Measurements from ENCODE around the gene NAT8. TPM values are rescaled to one million over a fixed set of nuclear protein-coding genes. Genes with fewer than 3 reads are reported as not detected.
"Not testable (repeated sequence)": the region's sequence is repeated elsewhere in the genome, so short reads cannot be mapped to it uniquely, and the experiment has no call there.

The NAT8 gene
- total and polyA plus RNA-seq, 2 of the 8 experiments (the other 6 are each of a cell fraction or from before 2014, with no cell fraction given): not detected

DNA sequence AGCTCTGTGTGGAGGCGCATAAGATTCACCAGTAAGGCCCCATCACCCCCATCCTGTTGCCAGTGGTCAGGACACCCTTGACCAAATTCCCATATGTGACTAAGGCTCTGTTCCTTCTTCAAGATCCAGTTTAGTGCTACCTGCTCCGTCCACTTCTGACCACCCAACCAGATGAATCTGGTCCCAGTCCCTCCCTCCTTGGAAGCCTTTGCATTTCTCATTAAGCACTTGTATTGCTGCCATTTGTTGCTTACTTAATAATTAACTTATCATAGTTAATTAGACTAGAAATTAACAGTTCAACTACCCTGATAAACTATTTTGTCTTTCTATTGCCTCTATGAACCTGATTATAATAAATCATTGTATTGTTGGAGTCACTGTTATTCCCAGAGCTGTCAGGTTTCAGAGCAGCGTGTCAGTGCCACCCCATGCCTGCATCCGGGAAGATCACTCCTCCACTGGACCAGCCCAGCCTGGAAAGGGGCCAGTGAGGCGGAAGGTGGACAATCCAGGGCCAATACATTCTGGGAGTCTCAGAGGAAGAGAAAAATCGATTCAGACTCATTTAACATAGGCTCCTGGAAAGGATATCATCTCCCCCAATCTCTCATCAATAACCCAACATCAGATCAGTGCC lies 9.5 kb upstream of the NAT8 start (continued):
- TF ChIP-seq USF2 (IDR thresholded peaks at IDR 0.05; ENCODE audit: low read length) (no peak), TCF12 (IDR thresholded peaks at IDR 0.05; ENCODE audit: low read depth, low read length) (no peak), TAF7 (optimal IDR thresholded peaks at IDR 0.05; ENCODE audit: borderline replicate concordance, low read depth, low read length) (no peak)

GRCh38 chr2:73647690-73648089 lies 5.5 kb upstream of the NAT8 start:
- WGBS, 2 experiments (ENCODE audit: extremely low coverage in 1 of 2, insufficient coverage in 1 of 2, insufficient read length in 1 of 2, insufficient replicate concordance in 2 of 2, low coverage in 1 of 2, low lambda C conversion rate in 2 of 2, missing lambda C conversion rate in 1 of 2): 80% methylated on average over 10 of the region's 10 CpGs; no CpG with 5 or more reads in 1 of the 2 experiments
- H3K23me2 ChIP-seq (ENCODE audit: low read depth, low read length); H4K8ac ChIP-seq (ENCODE audit: extremely low read depth, insufficient read depth, low read length); H2AFZ ChIP-seq (ENCODE audit: low read length); H3K27ac ChIP-seq (ENCODE audit: low read depth, low read length); H3K18ac ChIP-seq (ENCODE audit: extremely low read depth, low read length); H3K14ac ChIP-seq (ENCODE audit: insufficient read length); H3K4me3 ChIP-seq (ENCODE audit: extremely low read depth in 1 of 4, insufficient read depth in 2 of 4, low read depth in 3 of 4, low read length in 4 of 4); POLR2A ChIA-PET (ENCODE audit: partially characterized antibody); H4K91ac ChIP-seq (replicated peaks; ENCODE audit: insufficient read length, low read length); H3K36me3 ChIP-seq (ENCODE audit: control insufficient read depth in 2 of 4, insufficient read depth in 4 of 4, low read length in 3 of 4); H3K27me3 ChIP-seq (replicated peaks in 1 of 4; ENCODE audit: control insufficient read depth in 3 of 4, extremely low read depth in 1 of 4, insufficient read depth in 3 of 4, low read length in 3 of 4); H3K79me1 ChIP-seq (ENCODE audit: low read depth, low read length); FAIRE-seq; H4K20me1 ChIP-seq (replicated peaks in 1 of 2; ENCODE audit: control insufficient read depth in 1 of 2, insufficient read depth in 2 of 2, low read length in 2 of 2); H3K4me2 ChIP-seq (ENCODE audit: insufficient read depth in 1 of 2, low read depth in 2 of 2, low read length in 2 of 2); H2BK120ac ChIP-seq (replicated peaks; ENCODE audit: low read depth, low read length); H3K4me1 ChIP-seq (replicated peaks in 1 of 4; ENCODE audit: control insufficient read depth in 3 of 4, insufficient read depth in 4 of 4, low read length in 3 of 4); H3K4ac ChIP-seq (replicated peaks; ENCODE audit: insufficient read length, low read depth, low read length); H2BK5ac ChIP-seq (ENCODE audit: low read depth, low read length); H2AK5ac ChIP-seq (ENCODE audit: low read depth, low read length); H2BK15ac ChIP-seq (ENCODE audit: low read length); DNase-seq (ENCODE audit: low read depth in 1 of 2, low spot score in 2 of 2); H2BK12ac ChIP-seq (ENCODE audit: low read depth, low read length); H3K23ac ChIP-seq (ENCODE audit: insufficient read length); H4K5ac ChIP-seq (ENCODE audit: insufficient read length, low read depth, low read length); H3K79me2 ChIP-seq (ENCODE audit: control insufficient read depth in 1 of 2, insufficient read depth in 2 of 2, low read length in 2 of 2); H3K56ac ChIP-seq (replicated peaks; ENCODE audit: insufficient read length, low read depth, low read length); H2BK20ac ChIP-seq (ENCODE audit: low read length); H3K9ac ChIP-seq (replicated peaks in 1 of 4; ENCODE audit: extremely low read depth in 1 of 4, low read depth in 3 of 4, low read length in 3 of 4): not testable (repeated sequence)
- CTCF ChIA-PET (ENCODE audit: partially characterized antibody): interaction anchor here (0.5 to 1.3 kb wide), 2 partner anchors 22 to 32 kb away, joined by 3 to 6 read pairs; no protein-coding TSS in a partner anchor
- peaks cover 12 to 13% of the 10 kb centered on the region in 2 experiments for H3K9me3 ChIP-seq (ENCODE audit: insufficient read depth in 2 of 2, low read depth in 1 of 2, low read length in 1 of 2)
